Choroid plexus epithelial cell (primary cell): Measurements from ENCODE around the gene ADAM8.

Experiments
- DNase-seq: peaks from one replicate; pipeline ENCODE4 v3.0.0-alpha.2; 2010; ENCODE audit warnings: low read depth
- H3K4me3 ChIP-seq: 2 replicates; pipeline ENCODE4 v1.5.1; 2011; ENCODE audit warnings: low read depth, mild to moderate bottlenecking, control low read depth, low read length, moderate library complexity
- TF ChIP-seq, protein P1 (sequence below): conservative IDR thresholded peaks from 2 replicates; pipeline ENCODE4 v1.5.1; 2011; ENCODE audit warnings: low read depth, mild to moderate bottlenecking, control low read depth, inconsistent platforms, low read length, moderate library complexity

The ADAM8 gene

DNA sequence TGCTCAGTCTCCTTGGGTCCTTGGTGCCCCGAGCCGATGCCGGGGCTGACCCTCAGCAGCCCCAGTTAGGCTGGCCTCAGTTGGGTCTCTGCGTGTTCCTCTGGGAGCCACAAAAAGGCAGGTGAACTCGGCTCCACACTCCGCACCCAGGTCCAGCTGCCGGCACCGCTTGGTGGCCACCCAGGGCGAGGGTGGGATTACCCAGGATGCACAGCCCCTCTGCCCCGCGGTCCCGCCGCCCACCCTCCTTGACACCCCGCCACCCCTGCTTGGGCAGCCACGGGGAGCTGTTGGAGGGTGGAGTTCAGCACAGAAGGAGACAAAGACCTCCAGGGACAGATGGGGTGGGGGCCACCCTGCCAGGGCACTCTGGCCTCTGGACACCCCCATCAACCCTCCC, 21.3 kb downstream of the ADAM8 start:
- TF ChIP-seq, protein P1, sequence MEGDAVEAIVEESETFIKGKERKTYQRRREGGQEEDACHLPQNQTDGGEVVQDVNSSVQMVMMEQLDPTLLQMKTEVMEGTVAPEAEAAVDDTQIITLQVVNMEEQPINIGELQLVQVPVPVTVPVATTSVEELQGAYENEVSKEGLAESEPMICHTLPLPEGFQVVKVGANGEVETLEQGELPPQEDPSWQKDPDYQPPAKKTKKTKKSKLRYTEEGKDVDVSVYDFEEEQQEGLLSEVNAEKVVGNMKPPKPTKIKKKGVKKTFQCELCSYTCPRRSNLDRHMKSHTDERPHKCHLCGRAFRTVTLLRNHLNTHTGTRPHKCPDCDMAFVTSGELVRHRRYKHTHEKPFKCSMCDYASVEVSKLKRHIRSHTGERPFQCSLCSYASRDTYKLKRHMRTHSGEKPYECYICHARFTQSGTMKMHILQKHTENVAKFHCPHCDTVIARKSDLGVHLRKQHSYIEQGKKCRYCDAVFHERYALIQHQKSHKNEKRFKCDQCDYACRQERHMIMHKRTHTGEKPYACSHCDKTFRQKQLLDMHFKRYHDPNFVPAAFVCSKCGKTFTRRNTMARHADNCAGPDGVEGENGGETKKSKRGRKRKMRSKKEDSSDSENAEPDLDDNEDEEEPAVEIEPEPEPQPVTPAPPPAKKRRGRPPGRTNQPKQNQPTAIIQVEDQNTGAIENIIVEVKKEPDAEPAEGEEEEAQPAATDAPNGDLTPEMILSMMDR: no peak
- no peak for DNase-seq
- no peak overlapping the region for H3K4me3 ChIP-seq

DNA sequence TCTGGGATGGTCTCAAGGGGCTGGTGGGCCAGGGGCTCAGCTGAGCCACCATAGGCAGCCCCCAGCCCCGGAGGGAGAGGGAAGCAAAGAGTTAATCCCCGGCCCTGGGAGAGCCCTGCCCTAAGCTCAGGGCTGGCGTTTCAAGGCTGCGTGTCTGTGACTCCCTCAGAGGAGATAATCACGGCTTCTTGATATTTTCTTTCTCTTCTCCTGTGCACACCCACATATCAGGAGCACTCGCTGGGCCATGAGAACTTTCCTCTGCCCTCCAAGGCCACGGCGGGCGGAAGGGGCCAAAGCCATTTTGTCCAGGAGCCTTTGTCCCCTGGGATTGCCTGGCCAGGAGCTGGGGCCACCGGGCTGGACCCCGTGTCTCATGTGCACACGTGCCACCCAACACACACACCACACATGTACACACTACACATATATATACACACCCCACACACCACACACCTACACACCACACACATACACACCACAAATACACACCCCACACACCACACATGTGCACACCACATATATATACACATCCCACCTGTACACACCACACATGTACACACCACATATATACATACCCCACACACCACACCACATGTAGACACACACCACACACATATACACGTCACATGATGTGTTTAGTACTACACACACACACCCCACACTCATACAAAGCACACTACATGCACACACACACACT, 22.1 kb downstream of the ADAM8 start:
- no peak overlapping the region for H3K4me3 ChIP-seq
- TF ChIP-seq, protein P1: no peak
- no peak for DNase-seq

DNA sequence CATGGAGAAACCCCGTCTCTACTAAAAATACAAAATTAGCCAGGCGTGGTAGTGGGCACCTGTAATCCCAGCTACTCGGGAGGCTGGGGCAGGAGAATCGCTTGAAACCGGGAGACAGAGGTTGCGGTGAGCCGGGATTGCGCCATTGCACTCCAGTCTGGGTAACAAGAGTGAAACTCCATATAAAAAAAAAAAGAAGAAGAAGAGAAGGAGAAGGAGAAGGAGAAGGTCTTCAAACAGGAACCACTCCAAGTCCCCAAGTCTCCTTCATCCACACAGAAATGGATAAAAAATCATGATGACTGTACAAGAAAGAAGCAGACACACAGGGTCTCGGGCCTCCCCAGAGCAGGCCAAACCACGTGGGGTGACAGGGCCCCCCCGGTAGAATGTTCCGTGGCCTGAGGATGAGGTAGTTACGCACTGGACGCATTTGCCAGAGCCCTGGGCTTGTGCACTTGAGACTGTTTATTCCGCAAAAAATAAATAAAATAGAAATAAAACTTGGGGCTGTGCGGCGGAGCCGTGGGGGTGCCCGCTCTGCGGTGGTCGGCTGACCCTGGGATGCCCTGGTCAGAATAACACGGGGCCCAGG, 23.2 kb downstream of the ADAM8 start:
- H3K4me3 ChIP-seq: no peak overlapping the region
- TF ChIP-seq, protein P1: no peak
- no peak for DNase-seq

DNA sequence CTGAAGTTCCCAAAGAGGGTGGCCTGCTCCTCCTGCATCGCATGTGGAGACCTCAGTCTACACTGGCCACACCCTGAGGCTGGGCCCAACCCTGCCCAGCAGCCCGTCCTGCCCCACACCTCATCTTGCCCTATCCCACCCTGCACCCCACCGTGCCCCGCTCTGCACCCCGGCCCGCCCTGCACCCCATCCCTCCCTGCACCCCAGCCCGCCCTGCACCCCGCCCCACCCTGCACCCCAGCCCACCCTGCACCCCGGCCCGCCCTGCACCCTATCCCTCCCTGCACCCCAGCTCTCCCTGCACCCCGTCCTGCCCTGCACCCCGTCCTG, 24.5 kb downstream of the ADAM8 start:
- H3K4me3 ChIP-seq: no peak overlapping the region
- TF ChIP-seq, protein P1: no peak

DNA sequence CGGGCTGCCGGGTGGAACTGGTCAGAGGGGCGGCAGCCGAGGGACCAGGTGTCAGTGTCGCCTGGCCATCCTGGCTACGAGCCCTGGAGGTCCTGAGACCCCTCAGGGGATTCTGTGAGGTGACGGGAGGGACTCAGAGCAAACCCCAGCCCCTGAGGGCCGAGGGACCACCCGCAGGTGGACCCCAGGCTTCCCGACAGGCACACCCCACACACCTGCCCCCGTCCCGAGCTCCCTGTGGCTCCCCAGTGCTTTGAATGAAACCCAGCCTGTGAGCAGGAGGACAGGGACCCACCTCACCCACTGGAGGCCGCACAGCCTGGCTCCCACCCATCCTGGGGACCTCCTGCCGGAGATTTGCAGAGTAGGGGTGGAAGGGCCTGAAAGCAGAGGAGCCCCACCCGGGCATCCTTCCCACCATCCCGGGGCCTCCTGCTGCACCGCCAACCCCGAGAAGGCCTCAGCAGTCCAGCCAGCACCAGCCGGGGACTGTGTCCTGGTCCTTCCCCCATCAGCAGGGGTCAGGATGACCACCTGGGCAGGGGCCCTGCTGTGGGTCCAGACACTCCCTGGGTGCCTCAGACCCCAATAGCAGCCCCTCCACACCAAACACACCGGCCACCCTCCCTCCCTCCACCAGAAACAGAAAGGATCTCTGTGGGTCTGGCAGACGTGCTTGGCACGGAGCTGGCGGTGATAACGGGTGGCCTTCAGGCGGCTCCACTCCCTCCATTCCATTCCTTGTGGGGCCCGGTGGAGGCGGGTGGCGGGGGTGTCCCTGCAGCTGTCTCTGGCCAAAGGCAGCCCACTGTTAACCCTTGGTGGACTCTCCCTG, 25.1 kb downstream of the ADAM8 start:
- DNase-seq: no peak
- no peak overlapping the region for H3K4me3 ChIP-seq
- TF ChIP-seq, protein P1: no peak

More for the DNA sequence above, 24.5 kb downstream of the ADAM8 start:
- DNase-seq: no peak

DNA sequence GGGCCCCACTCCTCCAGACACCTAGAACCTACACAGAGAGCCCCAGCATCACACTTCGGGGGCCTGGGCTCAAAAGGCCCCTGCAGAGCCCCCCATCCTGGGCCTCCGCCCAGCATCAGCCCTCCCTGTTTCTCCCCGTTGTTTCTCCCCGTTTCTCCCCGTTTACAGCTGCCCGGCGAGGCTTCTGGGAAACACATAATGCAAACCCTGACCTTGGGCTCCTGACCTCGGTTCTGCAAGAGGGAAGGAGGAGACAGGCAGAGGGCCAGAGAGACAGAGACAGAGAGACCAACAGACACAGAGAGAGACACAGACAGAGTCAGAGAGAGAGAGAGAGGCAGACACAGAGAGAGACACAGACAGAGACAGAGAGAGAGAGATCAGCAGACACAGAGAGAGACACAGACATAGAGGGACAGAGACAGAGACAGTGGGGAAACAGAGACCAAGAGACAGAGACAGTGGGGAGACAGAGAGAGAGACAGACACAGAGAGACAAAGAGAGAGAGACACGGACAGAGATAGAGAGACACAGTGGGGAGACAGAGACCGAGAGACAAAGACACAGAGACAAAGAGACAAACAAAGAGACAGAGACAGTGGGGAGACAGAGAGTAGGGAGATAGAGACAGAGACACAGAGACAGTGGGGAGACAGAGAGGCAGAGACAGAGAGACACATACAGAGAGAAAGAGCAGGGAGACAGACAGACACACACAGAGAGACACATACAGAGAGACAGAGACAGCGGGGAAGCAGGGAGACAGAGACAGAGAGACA, 26.5 kb downstream of the ADAM8 start:
- TF ChIP-seq, protein P1: no peak
- no peak for DNase-seq
- no peak overlapping the region for H3K4me3 ChIP-seq
